HCT116 (cell line): ENCODE results near the gene PDZD8.

Source experiments
- EZH2 ChIP-seq: fragments of 200-600 bp; sonication (generic); IDR thresholded peaks from 2 replicates; pipeline ENCODE4 v1.6.1; 2017; ENCODE audit warnings: antibody characterized with exemption, mixed run types
- FOSL1 ChIP-seq: IDR thresholded peaks from 2 replicates; pipeline ENCODE4 v1.6.1; 2012; ENCODE audit warnings: low read depth
- POLR2A ChIP-seq: IDR thresholded peaks from 2 replicates; pipeline ENCODE4 v1.7.0; 2011; ENCODE audit warnings: borderline replicate concordance; ENCODE audit not compliant: insufficient read depth, insufficient read length; ENCODE audit errors: extremely low read depth
- POLR2AphosphoS5 ChIP-seq: IDR thresholded peaks from 2 replicates; pipeline ENCODE4 v1.6.1; 2011; ENCODE audit warnings: mild to moderate bottlenecking, low read depth, low read length, moderate library complexity
- SIN3A ChIP-seq: IDR thresholded peaks from 2 replicates; pipeline ENCODE4 v1.6.1; 2012; ENCODE audit warnings: low read depth
- YY1 ChIP-seq: IDR thresholded peaks from 2 replicates; pipeline ENCODE4 v1.6.1; 2011; ENCODE audit warnings: low read length, low read depth, moderate library complexity, mild to moderate bottlenecking; ENCODE audit not compliant: insufficient replicate concordance; ENCODE audit errors: extremely low read depth
- ZFX ChIP-seq: fragments of 450-650 bp; IDR thresholded peaks from 2 replicates; pipeline ENCODE4 v1.6.1; 2017
- TF ChIP-seq, protein P1 (sequence below), 3 experiments: fragments of 200-600 bp in 1 of 3; sonication (generic) in 1 of 3; IDR thresholded peaks in 2 of 3; conservative IDR thresholded peaks in 1 of 3; 2 replicates each; pipeline ENCODE4 v1.5.1; 2012 to 2017; ENCODE audit warnings: low read depth in 2 of 3, low read length in 2 of 3, antibody characterized with exemption in 1 of 3, borderline replicate concordance in 1 of 3, control low read depth in 1 of 3, mild to moderate bottlenecking in 1 of 3, mixed read lengths in 1 of 3, mixed run types in 1 of 3, moderate library complexity in 1 of 3; ENCODE audit not compliant: insufficient read depth in 1 of 3
- TF ChIP-seq, protein P2 (sequence below): IDR thresholded peaks from 2 replicates; pipeline ENCODE4 v1.6.1; 2012
- TF ChIP-seq, protein P3 (sequence below): IDR thresholded peaks from 2 replicates; pipeline ENCODE4 v1.6.1; 2012

DNA sequence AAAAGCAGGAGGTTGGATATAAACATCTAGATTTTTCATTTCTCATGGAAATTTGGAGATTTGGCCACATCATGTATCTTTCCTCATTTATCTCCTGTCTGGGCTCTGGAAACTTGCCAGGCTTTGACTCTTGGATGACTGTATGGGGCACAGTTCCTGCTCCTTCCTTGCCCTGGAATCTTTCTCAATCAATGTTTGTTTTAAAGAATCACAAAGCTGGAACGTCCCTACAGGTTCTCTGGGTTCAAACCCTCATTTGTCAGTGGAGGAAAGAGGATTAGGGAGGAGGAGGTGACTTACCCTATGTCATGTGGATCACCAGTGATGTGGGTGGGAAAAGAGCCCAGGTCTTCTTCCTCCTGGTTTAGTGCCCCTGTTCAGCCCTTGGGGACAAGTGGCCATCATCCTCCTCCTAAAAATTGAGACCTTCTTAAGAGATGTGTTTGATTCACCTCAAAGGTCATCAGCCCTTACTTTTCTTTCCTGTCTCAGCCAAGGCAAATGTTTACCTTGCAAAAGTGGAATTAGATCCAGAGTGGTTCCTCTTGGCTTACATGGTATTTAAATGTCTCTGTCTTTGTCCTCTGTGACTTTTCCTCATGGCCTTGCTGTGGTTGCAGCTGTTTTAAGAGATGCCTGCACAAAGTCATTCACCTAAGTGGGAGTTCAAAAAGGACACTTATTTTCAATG lies 38.8 kb upstream of the PDZD8 start:
- TF ChIP-seq, protein P1, sequence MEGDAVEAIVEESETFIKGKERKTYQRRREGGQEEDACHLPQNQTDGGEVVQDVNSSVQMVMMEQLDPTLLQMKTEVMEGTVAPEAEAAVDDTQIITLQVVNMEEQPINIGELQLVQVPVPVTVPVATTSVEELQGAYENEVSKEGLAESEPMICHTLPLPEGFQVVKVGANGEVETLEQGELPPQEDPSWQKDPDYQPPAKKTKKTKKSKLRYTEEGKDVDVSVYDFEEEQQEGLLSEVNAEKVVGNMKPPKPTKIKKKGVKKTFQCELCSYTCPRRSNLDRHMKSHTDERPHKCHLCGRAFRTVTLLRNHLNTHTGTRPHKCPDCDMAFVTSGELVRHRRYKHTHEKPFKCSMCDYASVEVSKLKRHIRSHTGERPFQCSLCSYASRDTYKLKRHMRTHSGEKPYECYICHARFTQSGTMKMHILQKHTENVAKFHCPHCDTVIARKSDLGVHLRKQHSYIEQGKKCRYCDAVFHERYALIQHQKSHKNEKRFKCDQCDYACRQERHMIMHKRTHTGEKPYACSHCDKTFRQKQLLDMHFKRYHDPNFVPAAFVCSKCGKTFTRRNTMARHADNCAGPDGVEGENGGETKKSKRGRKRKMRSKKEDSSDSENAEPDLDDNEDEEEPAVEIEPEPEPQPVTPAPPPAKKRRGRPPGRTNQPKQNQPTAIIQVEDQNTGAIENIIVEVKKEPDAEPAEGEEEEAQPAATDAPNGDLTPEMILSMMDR (IDR thresholded peaks at IDR 0.05 in 2 of 3, conservative IDR thresholded peaks at IDR 0.05 in 1 of 3; ENCODE audit: borderline replicate concordance in 1 of 3, insufficient read depth in 1 of 3, low read depth in 2 of 3, low read length in 2 of 3) = no peak
- TF ChIP-seq POLR2AphosphoS5 (no peak), FOSL1 (no peak), POLR2A (no peak), EZH2 (no peak), SIN3A (no peak), ZFX (no peak), YY1 (no peak)
- TF ChIP-seq, protein P2, sequence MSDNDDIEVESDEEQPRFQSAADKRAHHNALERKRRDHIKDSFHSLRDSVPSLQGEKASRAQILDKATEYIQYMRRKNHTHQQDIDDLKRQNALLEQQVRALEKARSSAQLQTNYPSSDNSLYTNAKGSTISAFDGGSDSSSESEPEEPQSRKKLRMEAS = no peak
- TF ChIP-seq, protein P3, sequence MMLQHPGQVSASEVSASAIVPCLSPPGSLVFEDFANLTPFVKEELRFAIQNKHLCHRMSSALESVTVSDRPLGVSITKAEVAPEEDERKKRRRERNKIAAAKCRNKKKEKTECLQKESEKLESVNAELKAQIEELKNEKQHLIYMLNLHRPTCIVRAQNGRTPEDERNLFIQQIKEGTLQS = no peak
